ENCODE results near the gene CELA2A. TPM values are rescaled to one million over a fixed set of nuclear protein-coding genes. Genes with fewer than 3 reads are reported as not detected.
"Not testable (repeated sequence)": the region's sequence is repeated elsewhere in the genome, so short reads cannot be mapped to it uniquely, and the experiment has no call there.

Gene CELA2A
- total RNA-seq, 1 donor: not detected

- H3K4me3 ChIP-seq (ENCODE audit: low read depth, low read length): no peak overlapping the region
- peak; percentile 44 for DNase-seq (ENCODE audit: low read depth)
- TF ChIP-seq CTCF (IDR thresholded peaks at IDR 0.05; ENCODE audit: insufficient read depth, low read length): peak; percentile 94
These were observed 25.6 kb upstream of the CELA2A start for GRCh38 chr1:15430787-15431570.

- DNase-seq (ENCODE audit: low read depth): no peak
- no peak overlapping the region for H3K4me3 ChIP-seq (ENCODE audit: low read depth, low read length)
- no peak for TF ChIP-seq CTCF (IDR thresholded peaks at IDR 0.05; ENCODE audit: insufficient read depth, low read length)
These were observed 25.0 kb upstream of the CELA2A start for GRCh38 chr1:15431571-15431948.

GRCh38 chr1:15432324-15432723, 24.2 kb upstream of the CELA2A start:
- H3K4me3 ChIP-seq (ENCODE audit: low read depth, low read length): no peak overlapping the region
- DNase-seq (ENCODE audit: low read depth): no peak
- no peak for TF ChIP-seq CTCF (IDR thresholded peaks at IDR 0.05; ENCODE audit: insufficient read depth, low read length)

GRCh38 chr1:15433471-15433870, 23.1 kb upstream of the CELA2A start:
- no peak overlapping the region for H3K4me3 ChIP-seq (ENCODE audit: low read depth, low read length)
- DNase-seq (ENCODE audit: low read depth): no peak
- TF ChIP-seq CTCF (IDR thresholded peaks at IDR 0.05; ENCODE audit: insufficient read depth, low read length): no peak

GRCh38 chr1:15434739-15435138, 21.8 kb upstream of the CELA2A start:
- peak; percentile 22 for DNase-seq (ENCODE audit: low read depth)
- not testable (repeated sequence) for H3K4me3 ChIP-seq (ENCODE audit: low read depth, low read length)

GRCh38 chr1:15435239-15436077, 21.1 kb upstream of the CELA2A start:
- TF ChIP-seq CTCF (IDR thresholded peaks at IDR 0.05; ENCODE audit: insufficient read depth, low read length): no peak
- no peak for DNase-seq (ENCODE audit: low read depth)
- no peak overlapping the region for H3K4me3 ChIP-seq (ENCODE audit: low read depth, low read length)

GRCh38 chr1:15436881-15437442, 19.6 kb upstream of the CELA2A start:
- no peak for TF ChIP-seq CTCF (IDR thresholded peaks at IDR 0.05; ENCODE audit: insufficient read depth, low read length)
- no peak for DNase-seq (ENCODE audit: low read depth)
- H3K4me3 ChIP-seq (ENCODE audit: low read depth, low read length): no peak overlapping the region
